A549 (cell line): ENCODE results near the gene ORAI1. TPM values are rescaled to one million over a fixed set of nuclear protein-coding genes. Genes with fewer than 3 reads are reported as not detected.

Experiments used
- ATAC-seq, 2 experiments: fragments of 200-7000 bp in 1 of 2; fragments of >200 bp in 1 of 2; cut with Nextera tagmentation in 1 of 2; cut with Tn5 transposase in 1 of 2; 3 replicates each; pipeline versions ENCODE4 v1.8.0 to v1.9.1; 2018 to 2020; ENCODE audit warnings: mild to moderate bottlenecking in 1 of 2, moderate library complexity in 1 of 2
- CTCF ChIA-PET: fragments of 300-600 bp; sonication (Branson Sonifier 250); formaldehyde crosslinking; extraction: SDS; loops from one replicate; lab custom pipeline; 2021; ENCODE audit warnings: antibody characterized with exemption, inconsistent platforms; lab: Yijun Ruan, JAX
- POLR2A ChIA-PET: fragments of 350-600 bp; formaldehyde crosslinking; extraction: SDS; loops from one replicate; lab custom pipeline; 2021; ENCODE audit warnings: antibody characterized with exemption, inconsistent platforms; lab: Yijun Ruan, JAX
- DNase-seq, 2 experiments: peaks; one replicate each; pipeline versions ENCODE4 v3.0.0 to v3.0.0-alpha.2; 2011 to 2016; ENCODE audit warnings: low read depth in 1 of 2, low spot score in 1 of 2
- FAIRE-seq: peaks from 2 replicates; lab custom pipeline; 2011; peaks lifted over from hg19 to GRCh38; lab: Jason Lieb, UNC
- H3K27ac ChIP-seq, 2 experiments: fragments of >200 bp; sonication (Bioruptor Twin); formaldehyde crosslinking; 3 replicates each; pipeline ENCODE4 v1.5.1; 2016 to 2017
- H3K4me1 ChIP-seq: fragments of >200 bp; sonication (Bioruptor Twin); formaldehyde crosslinking; 3 replicates; pipeline ENCODE4 v1.6.1; 2016
- H3K4me2 ChIP-seq: fragments of >200 bp; sonication (Bioruptor Twin); formaldehyde crosslinking; 3 replicates; pipeline ENCODE4 v1.6.1; 2016
- H3K4me3 ChIP-seq: fragments of >200 bp; sonication (Bioruptor Twin); formaldehyde crosslinking; 3 replicates; pipeline ENCODE4 v1.5.1; 2016
- H3K9me3 ChIP-seq: fragments of >200 bp; sonication (Bioruptor Twin); formaldehyde crosslinking; 3 replicates; pipeline ENCODE4 v1.6.1; 2016
- BCL3 ChIP-seq: fragments of >200 bp; sonication (Bioruptor Twin); formaldehyde crosslinking; IDR thresholded peaks from 3 replicates; pipeline ENCODE4 v1.6.1; 2016
- CBX8 ChIP-seq: fragments of 200-600 bp; sonication (generic); IDR thresholded peaks from 2 replicates; pipeline ENCODE4 v1.6.1; 2016
- E2F6 ChIP-seq: IDR thresholded peaks from 2 replicates; pipeline ENCODE4 v1.6.1; 2012; ENCODE audit warnings: low read depth, borderline replicate concordance
- EHF ChIP-seq: fragments of 250-450 bp; sonication (Bioruptor Pico); IDR thresholded peaks from 2 replicates; pipeline ENCODE4 v1.5.0; 2020; ENCODE audit warnings: mild to moderate bottlenecking
- ESRRA ChIP-seq: fragments of 150-350 bp; IDR thresholded peaks from 2 replicates; pipeline ENCODE4 v1.6.1; 2014; ENCODE audit warnings: mild to moderate bottlenecking, low read length, borderline replicate concordance
- HEYL ChIP-seq: fragments of 250-450 bp; sonication (Bioruptor Pico); IDR thresholded peaks from 2 replicates; pipeline ENCODE4 v1.8.0; 2021; ENCODE audit warnings: mild to moderate bottlenecking, moderate library complexity
- HOXA7 ChIP-seq: fragments of 250-450 bp; sonication (Bioruptor Pico); IDR thresholded peaks from 2 replicates; pipeline ENCODE4 v1.5.0; 2020; ENCODE audit warnings: mild to moderate bottlenecking, moderate library complexity
- JUN ChIP-seq, 2 experiments: fragments of >200 bp; sonication (Bioruptor Twin); formaldehyde crosslinking; IDR thresholded peaks; 2 replicates in 1 of 2; 3 replicates in 1 of 2; pipeline ENCODE4 v1.6.1; 2016 to 2017
- KDM1A ChIP-seq: fragments of 200-600 bp; sonication (generic); IDR thresholded peaks from 2 replicates; pipeline ENCODE4 v1.6.1; 2016; ENCODE audit warnings: low read depth, mild to moderate bottlenecking
- KDM5A ChIP-seq: fragments of 200-600 bp; sonication (generic); IDR thresholded peaks from 2 replicates; pipeline ENCODE4 v1.6.1; 2016; ENCODE audit warnings: antibody characterized with exemption, mild to moderate bottlenecking
- MAFK ChIP-seq: fragments of 450-650 bp; IDR thresholded peaks from 2 replicates; pipeline ENCODE4 v1.6.1; 2014; ENCODE audit not compliant: partially characterized antibody
- MAZ ChIP-seq: fragments of 150-350 bp; IDR thresholded peaks from 2 replicates; pipeline ENCODE4 v1.6.1; 2014; ENCODE audit warnings: antibody characterized with exemption, low read depth, low read length, borderline replicate concordance
- MYC ChIP-seq: IDR thresholded peaks from 2 replicates; pipeline ENCODE4 v1.6.1; 2012; ENCODE audit warnings: mild to moderate bottlenecking, inconsistent platforms, low read length, improper control_type of control experiment, borderline replicate concordance
- NFE2L2 ChIP-seq: fragments of 150-350 bp; conservative IDR thresholded peaks from 2 replicates; pipeline ENCODE4 v1.6.1; 2014; ENCODE audit warnings: low read length
- PHF8 ChIP-seq: fragments of 200-600 bp; sonication (generic); IDR thresholded peaks from 2 replicates; pipeline ENCODE4 v1.6.1; 2016; ENCODE audit warnings: low read depth, mild to moderate bottlenecking, antibody characterized with exemption, moderate library complexity, borderline replicate concordance
- RAD21 ChIP-seq, 2 experiments: fragments of >200 bp in 1 of 2; sonication (Bioruptor Twin) in 1 of 2; formaldehyde crosslinking in 1 of 2; IDR thresholded peaks in 1 of 2; conservative IDR thresholded peaks in 1 of 2; 2 replicates in 1 of 2; 3 replicates in 1 of 2; pipeline ENCODE4 v1.6.1; 2012 to 2018; ENCODE audit warnings: inconsistent platforms in 1 of 2
- RCOR1 ChIP-seq: fragments of 150-350 bp; IDR thresholded peaks from 2 replicates; pipeline ENCODE4 v1.6.1; 2014; ENCODE audit warnings: antibody characterized with exemption, low read length, low read depth
- RNF2 ChIP-seq: fragments of 200-600 bp; sonication (generic); IDR thresholded peaks from 2 replicates; pipeline ENCODE4 v1.6.1; 2016; ENCODE audit warnings: low read depth, mild to moderate bottlenecking, antibody characterized with exemption, moderate library complexity, borderline replicate concordance
- SREBF2 ChIP-seq: fragments of 450-650 bp; IDR thresholded peaks from 2 replicates; pipeline ENCODE4 v1.6.1; 2014; ENCODE audit warnings: mild to moderate bottlenecking, moderate library complexity
- ZNF302 ChIP-seq: fragments of 250-450 bp; sonication (Bioruptor Pico); IDR thresholded peaks from 2 replicates; pipeline ENCODE4 v1.9.0; 2021; ENCODE audit warnings: inconsistent platforms, mild to moderate bottlenecking, moderate library complexity
- WGBS: methylation state at CpG from one replicate; pipeline ENCODE4 v1.1.6; 2017; ENCODE audit errors: missing lambda C conversion rate; 5-methylcytosine and 5-hydroxymethylcytosine counted together
- polyA plus RNA-seq, 4 experiments: library from polyadenylated mRNA; depleted of rRNA in 3 of 4; stranded (reverse); fragments of >200 nt; fragmentation: RNase III in 1 of 4; extraction: RNeasy Plus Mini Kit Qiagen cat#74134 plus additional on column Dnase treatment in 1 of 4; gene quantifications; 2 replicates in 3 of 4; 3 replicates in 1 of 4; pipeline ENCODE4 v1.2.3, GENCODE V29; 2011 to 2017
- TF ChIP-seq, protein P1 (sequence below): fragments of 250-450 bp; sonication (Bioruptor Pico); IDR thresholded peaks from 2 replicates; pipeline ENCODE4 v1.5.0; 2021; ENCODE audit warnings: mild to moderate bottlenecking, moderate library complexity, borderline replicate concordance
- TF ChIP-seq, protein P2 (sequence below): IDR thresholded peaks from 2 replicates; pipeline ENCODE4 v1.6.1; 2012
- TF ChIP-seq, protein P3 (sequence below): IDR thresholded peaks from 2 replicates; pipeline ENCODE4 v1.6.1; 2012

Gene ORAI1
- polyA plus RNA-seq, 2 of the 4 experiments (the other 2 are of a cell fraction), result 18.7 to 22.1 TPM

- CTCF ChIA-PET, result interaction anchor here (1.3 to 2.9 kb wide), 4 partner anchors 11 to 80 kb away, joined by 3 to 19 read pairs (median 12); partner anchors contain the start of gene ORAI1
- TF ChIP-seq ZNF302 (CRISPR knock-in tag), result no peak
- TF ChIP-seq, protein P1, sequence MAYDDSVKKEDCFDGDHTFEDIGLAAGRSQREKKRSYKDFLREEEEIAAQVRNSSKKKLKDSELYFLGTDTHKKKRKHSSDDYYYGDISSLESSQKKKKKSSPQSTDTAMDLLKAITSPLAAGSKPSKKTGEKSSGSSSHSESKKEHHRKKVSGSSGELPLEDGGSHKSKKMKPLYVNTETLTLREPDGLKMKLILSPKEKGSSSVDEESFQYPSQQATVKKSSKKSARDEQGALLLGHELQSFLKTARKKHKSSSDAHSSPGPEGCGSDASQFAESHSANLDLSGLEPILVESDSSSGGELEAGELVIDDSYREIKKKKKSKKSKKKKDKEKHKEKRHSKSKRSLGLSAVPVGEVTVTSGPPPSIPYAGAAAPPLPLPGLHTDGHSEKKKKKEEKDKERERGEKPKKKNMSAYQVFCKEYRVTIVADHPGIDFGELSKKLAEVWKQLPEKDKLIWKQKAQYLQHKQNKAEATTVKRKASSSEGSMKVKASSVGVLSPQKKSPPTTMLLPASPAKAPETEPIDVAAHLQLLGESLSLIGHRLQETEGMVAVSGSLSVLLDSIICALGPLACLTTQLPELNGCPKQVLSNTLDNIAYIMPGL, result no peak
- TF ChIP-seq PHF8, result no peak
- TF ChIP-seq KDM5A, result no peak
- no peak for TF ChIP-seq RCOR1
- TF ChIP-seq MYC, result no peak
- TF ChIP-seq EHF (CRISPR knock-in tag), result no peak
- TF ChIP-seq ESRRA, result no peak
- no peak for TF ChIP-seq HEYL (CRISPR knock-in tag)
- TF ChIP-seq RAD21 (conservative IDR thresholded peaks at IDR 0.05 in 1 of 2, IDR thresholded peaks at IDR 0.05 in 1 of 2), result no peak
- no peak for FAIRE-seq
- DNase-seq, result no peak
- Histone ChIP-seq H3K27ac (no peak overlapping the region), H3K4me3 (no peak overlapping the region), H3K4me1 (peaks cover 7% of the 10 kb centered on the region; the same call in 2 of the 3 replicates), H3K9me3 (no peaks in the 10 kb centered on the region), H3K4me2 (no peak overlapping the region)
- no peak for ATAC-seq
- POLR2A ChIA-PET, result interaction anchor here (1.7 kb wide), 1 partner anchor 24 kb away, joined by 4 read pairs; the partner anchor contains the start of gene ORAI1
- 86% methylated on average over 6 of the region's 6 CpGs for WGBS
Observed at GRCh38 chr12:121602766-121603165, 23.6 kb upstream of the ORAI1 start.

- Histone ChIP-seq H3K4me1 (peaks cover 6% of the 10 kb centered on the region; the same call in 2 of the 3 replicates), H3K4me2 (no peak overlapping the region), H3K9me3 (no peaks in the 10 kb centered on the region), H3K27ac (no peak overlapping the region), H3K4me3 (no peak overlapping the region)
- no peak for DNase-seq
- no peak for FAIRE-seq
- no peak for ATAC-seq
- POLR2A ChIA-PET, result no interaction called here
- CTCF ChIA-PET, result no interaction called here
- 88% methylated on average over 6 of the region's 6 CpGs for WGBS
- TF ChIP-seq SREBF2 (no peak), RAD21 (conservative IDR thresholded peaks at IDR 0.05 in 1 of 2, IDR thresholded peaks at IDR 0.05 in 1 of 2) (no peak)
Observed at GRCh38 chr12:121603581-121603980, 22.7 kb upstream of the ORAI1 start.

GRCh38 chr12:121608301-121608700, 18.0 kb upstream of the ORAI1 start:
- ChIA-PET CTCF (interaction anchor here (1.2 kb wide), 1 partner anchor 60 kb away, joined by 5 read pairs; no protein-coding TSS in a partner anchor), POLR2A (no interaction called here)
- Histone ChIP-seq H3K27ac (no peak overlapping the region), H3K4me1 (no peaks in the 10 kb centered on the region), H3K9me3 (no peaks in the 10 kb centered on the region), H3K4me3 (no peak overlapping the region), H3K4me2 (no peak overlapping the region)
- TF ChIP-seq MAFK (peak; percentile 91), NFE2L2 (no peak), RCOR1 (no peak)
- 72% methylated on average over 6 of the region's 6 CpGs for WGBS
- ATAC-seq, result no peak
- no peak for DNase-seq
- FAIRE-seq, result no peak

GRCh38 chr12:121610239-121611149, 15.8 kb upstream of the ORAI1 start:
- DNase-seq (no peak), FAIRE-seq (no peak), ATAC-seq (peak; percentile 13 to 55; a peak in 2 of 6 replicates)
- no peak overlapping the region for H3K4me3 ChIP-seq
- no peaks in the 10 kb centered on the region for H3K4me1 ChIP-seq
- ChIA-PET POLR2A (interaction anchor here (0.5 to 0.6 kb wide), 2 partner anchors 21 to 178 kb away, joined by 4 to 6 read pairs; no protein-coding TSS in a partner anchor), CTCF (interaction anchor here (0.7 to 6.7 kb wide), 6 partner anchors 15 to 547 kb away, joined by 3 to 65 read pairs (median 4); partner anchors contain the start of gene ORAI1)
- H3K9me3 ChIP-seq, result no peaks in the 10 kb centered on the region
- no peak overlapping the region for H3K4me2 ChIP-seq
- WGBS, result 62% methylated on average over 11 of the region's 11 CpGs
- H3K27ac ChIP-seq, result 0 out of 6 replicates have a peak overlapping the region, but pooled peaks of 1 of the 2 experiments have one; percentile 23
- no peak for TF ChIP-seq MAZ
- TF ChIP-seq RAD21 (conservative IDR thresholded peaks at IDR 0.05 in 1 of 2, IDR thresholded peaks at IDR 0.05 in 1 of 2), result no peak
- TF ChIP-seq, protein P2, sequence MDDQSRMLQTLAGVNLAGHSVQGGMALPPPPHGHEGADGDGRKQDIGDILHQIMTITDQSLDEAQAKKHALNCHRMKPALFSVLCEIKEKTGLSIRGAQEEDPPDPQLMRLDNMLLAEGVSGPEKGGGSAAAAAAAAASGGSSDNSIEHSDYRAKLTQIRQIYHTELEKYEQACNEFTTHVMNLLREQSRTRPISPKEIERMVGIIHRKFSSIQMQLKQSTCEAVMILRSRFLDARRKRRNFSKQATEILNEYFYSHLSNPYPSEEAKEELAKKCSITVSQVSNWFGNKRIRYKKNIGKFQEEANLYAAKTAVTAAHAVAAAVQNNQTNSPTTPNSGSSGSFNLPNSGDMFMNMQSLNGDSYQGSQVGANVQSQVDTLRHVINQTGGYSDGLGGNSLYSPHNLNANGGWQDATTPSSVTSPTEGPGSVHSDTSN, result no peak
- TF ChIP-seq JUN (IDR thresholded peaks at IDR 0.05), result no peak
- no peak for TF ChIP-seq CBX8
- no peak for TF ChIP-seq KDM1A
- no peak for TF ChIP-seq BCL3
- TF ChIP-seq, protein P3, sequence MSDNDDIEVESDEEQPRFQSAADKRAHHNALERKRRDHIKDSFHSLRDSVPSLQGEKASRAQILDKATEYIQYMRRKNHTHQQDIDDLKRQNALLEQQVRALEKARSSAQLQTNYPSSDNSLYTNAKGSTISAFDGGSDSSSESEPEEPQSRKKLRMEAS, result no peak
- no peak for TF ChIP-seq NFE2L2
- no peak for TF ChIP-seq E2F6
- no peak for TF ChIP-seq HOXA7 (CRISPR knock-in tag)
- TF ChIP-seq RNF2, result no peak
- TF ChIP-seq MYC, result no peak
